Measurements from ENCODE around the gene FLG2.

- TF ChIP-seq CTCF (IDR thresholded peaks at IDR 0.05) (no peak), POLR2A (IDR thresholded peaks at IDR 0.05) (no peak), EP300 (IDR thresholded peaks at IDR 0.05) (no peak)
Measured at GRCh38 chr1:152372672-152373071, 12.9 kb upstream of the FLG2 start.
